Caco-2 (cell line): ENCODE data around the gene CLINT1. TPM values are rescaled to one million over a fixed set of nuclear protein-coding genes. Genes with fewer than 3 reads are reported as not detected.

ENCODE experiments used
- BruUV-seq: library from RNA; stranded (reverse); fragments of 400-500 nt; replicated peaks from 2 replicates; lab custom pipeline; 2021; lab: Mats Ljungman, UMichigan
- CTCF ChIA-PET: fragments of 300-600 bp; sonication (Branson Sonifier 250); formaldehyde crosslinking; loops from one replicate; lab custom pipeline; 2022; ENCODE audit warnings: antibody characterized with exemption; lab: Charles Lee
- POLR2A ChIA-PET: fragments of 300-600 bp; sonication (Branson Sonifier 250); formaldehyde crosslinking; loops from one replicate; lab custom pipeline; 2022; ENCODE audit warnings: antibody characterized with exemption; lab: Charles Lee
- DNase-seq, 2 experiments: peaks; one replicate each; pipeline versions ENCODE4 v3.0.0 to v3.0.0-alpha.2; 2020 to 2022
- H3K27me3 ChIP-seq: replicated peaks from 2 replicates; pipeline ENCODE4 v1.6.0; 2011; ENCODE audit warnings: low read length; ENCODE audit not compliant: control insufficient read depth, insufficient read depth
- H3K36me3 ChIP-seq: 2 replicates; pipeline ENCODE4 v1.5.1; 2011; ENCODE audit warnings: low read length; ENCODE audit not compliant: control insufficient read depth, insufficient read depth
- H3K4me1 ChIP-seq: fragments of 250-450 bp; sonication (Bioruptor Pico); 2 replicates; pipeline ENCODE4 v1.5.1; 2020; ENCODE audit warnings: mild to moderate bottlenecking
- H3K4me3 ChIP-seq: 2 replicates; pipeline ENCODE4 v1.5.1; 2011; ENCODE audit warnings: low read depth, mild to moderate bottlenecking, control low read depth, low read length
- H3K9me3 ChIP-seq: fragments of 250-450 bp; sonication (Bioruptor Pico); 2 replicates; pipeline ENCODE4 v1.5.1; 2020; ENCODE audit warnings: mild to moderate bottlenecking, moderate library complexity
- H3K27ac Mint-ChIP-seq: one replicate; pipeline ENCODE4 v1.8.0; 2022; ENCODE audit warnings: mixed read lengths; ENCODE audit not compliant: unreplicated experiment
- H3K27me3 Mint-ChIP-seq: one replicate; pipeline ENCODE4 v1.8.0; 2022; ENCODE audit warnings: mixed read lengths; ENCODE audit not compliant: insufficient read depth, unreplicated experiment
- H3K36me3 Mint-ChIP-seq: one replicate; pipeline ENCODE4 v1.8.0; 2022; ENCODE audit warnings: mild to moderate bottlenecking, mixed read lengths; ENCODE audit not compliant: insufficient read depth, unreplicated experiment
- H3K4me1 Mint-ChIP-seq: one replicate; pipeline ENCODE4 v1.8.0; 2022; ENCODE audit warnings: low read depth, mixed read lengths; ENCODE audit not compliant: unreplicated experiment
- H3K4me3 Mint-ChIP-seq: one replicate; pipeline ENCODE4 v1.8.0; 2022; ENCODE audit warnings: mild to moderate bottlenecking, moderate library complexity, mixed read lengths; ENCODE audit not compliant: unreplicated experiment
- H3K9me3 Mint-ChIP-seq: one replicate; pipeline ENCODE4 v1.8.0; 2022; ENCODE audit warnings: mixed read lengths; ENCODE audit not compliant: unreplicated experiment
- CTCF ChIP-seq, 2 experiments: fragments of 200-600 bp in 1 of 2; IDR thresholded peaks; 1 replicate in 1 of 2; 2 replicates in 1 of 2; pipeline versions ENCODE4 v1.5.1 to v1.8.0; 2011 to 2022; ENCODE audit warnings: antibody characterized with exemption in 1 of 2, control low read depth in 1 of 2, inconsistent platforms in 1 of 2, low read depth in 1 of 2, low read length in 1 of 2, mild to moderate bottlenecking in 1 of 2, moderate library complexity in 1 of 2; ENCODE audit not compliant: insufficient read depth in 1 of 2, severe bottlenecking in 1 of 2, unreplicated experiment in 1 of 2
- intact Hi-C: fragments of 100-400 bp; cut with micrococcal nuclease; formaldehyde crosslinking; loops from one replicate; pipeline ENCODE4 v1.10.0; 2022; ENCODE audit not compliant: unreplicated experiment
- total RNA-seq: library from RNA; stranded (reverse); gene quantifications from 2 replicates; pipeline ENCODE4 v1.2.3, GENCODE V29; 2022

Gene CLINT1
- total RNA-seq, 1 experiment from 2014 or later = 88.7 TPM

GRCh38 chr5:157827423-157827822 is 31.5 kb downstream of the CLINT1 start:
- Mint-ChIP-seq H3K4me1 (peaks cover 2% of the 10 kb centered on the region), H3K27me3 (no peaks in the 10 kb centered on the region), H3K27ac (no peak overlapping the region), H3K4me3 (no peak overlapping the region), H3K9me3 (peaks cover 3% of the 10 kb centered on the region), H3K36me3 (peaks cover 3% of the 10 kb centered on the region)
- ChIA-PET CTCF (no interaction called here), POLR2A (no interaction called here)
- Histone ChIP-seq H3K9me3 (no peaks in the 10 kb centered on the region), H3K27me3 (no peaks in the 10 kb centered on the region), H3K4me3 (no peak overlapping the region), H3K36me3 (no peaks in the 10 kb centered on the region), H3K4me1 (peaks cover 9% of the 10 kb centered on the region)
- no peak for TF ChIP-seq CTCF (IDR thresholded peaks at IDR 0.05; ENCODE audit: insufficient read depth in 1 of 2, low read depth in 1 of 2, low read length in 1 of 2, severe bottlenecking in 1 of 2, unreplicated experiment in 1 of 2)
- DNase-seq = no peak
- intact Hi-C loops = no loop called here
- BruUV-seq = no TSS peak

GRCh38 chr5:157823655-157824054 is 35.3 kb downstream of the CLINT1 start:
- no peak overlapping the region for H3K4me3 ChIP-seq
- peaks cover 24% of the 10 kb centered on the region for H3K4me1 ChIP-seq
- Mint-ChIP-seq H3K4me3 (no peak overlapping the region), H3K27ac (no peak overlapping the region), H3K36me3 (peaks cover 5% of the 10 kb centered on the region), H3K27me3 (no peaks in the 10 kb centered on the region), H3K4me1 (peaks cover 17% of the 10 kb centered on the region), H3K9me3 (peaks cover 9% of the 10 kb centered on the region)
- DNase-seq = no peak
- ChIA-PET CTCF (interaction anchor here (1.4 kb wide), 1 partner anchor 125 kb away, joined by 6 read pairs; no protein-coding TSS in a partner anchor), POLR2A (no interaction called here)
- H3K9me3 ChIP-seq = no peaks in the 10 kb centered on the region
- intact Hi-C loops = no loop called here
- no peak for TF ChIP-seq CTCF (IDR thresholded peaks at IDR 0.05; ENCODE audit: insufficient read depth in 1 of 2, low read depth in 1 of 2, low read length in 1 of 2, severe bottlenecking in 1 of 2, unreplicated experiment in 1 of 2)
- H3K36me3 ChIP-seq = no peaks in the 10 kb centered on the region; the same call in 1 of the 2 replicates
- H3K27me3 ChIP-seq = no peaks in the 10 kb centered on the region
- no TSS peak for BruUV-seq

DNA sequence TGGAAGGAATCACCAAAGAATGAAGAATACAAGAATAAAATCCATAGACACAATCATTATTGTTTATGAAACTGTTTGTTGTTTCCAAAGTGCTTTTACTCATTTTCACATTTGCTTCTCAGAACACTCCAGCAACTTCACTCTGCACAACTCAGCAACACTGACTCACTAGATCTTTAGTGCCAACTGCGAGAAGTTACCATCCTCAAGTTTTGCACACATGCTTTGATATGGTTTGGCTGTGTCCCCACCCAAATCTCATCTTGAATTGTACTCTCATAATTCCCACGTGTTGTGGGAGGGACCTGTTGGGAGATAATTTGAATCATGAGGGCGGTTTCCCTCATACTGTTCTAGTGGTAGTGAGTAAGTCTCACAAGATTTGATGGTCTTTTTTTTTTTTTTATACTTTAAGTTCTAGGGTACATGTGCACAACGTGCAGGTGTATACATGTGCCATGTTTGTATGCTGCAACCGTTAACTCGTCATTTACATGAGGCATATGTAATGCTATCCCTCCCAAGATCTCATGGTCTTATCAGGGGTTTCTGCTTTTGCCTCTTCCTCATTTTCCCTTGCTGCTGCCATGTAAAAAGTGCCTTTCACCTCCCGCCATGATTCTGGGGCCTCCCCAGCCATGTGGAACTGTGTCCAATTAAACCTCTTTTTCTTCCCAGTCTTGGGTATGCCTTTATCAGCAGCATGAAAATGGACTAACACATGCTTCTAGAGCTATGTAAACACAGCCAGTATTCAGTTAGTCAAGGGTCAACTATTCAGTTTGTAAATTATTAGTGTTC is 36.9 kb downstream of the CLINT1 start:
- Mint-ChIP-seq H3K36me3 (peaks cover 12% of the 10 kb centered on the region), H3K9me3 (peaks cover 9% of the 10 kb centered on the region), H3K27me3 (no peaks in the 10 kb centered on the region), H3K27ac (no peak overlapping the region), H3K4me3 (peak overlapping the region; percentile 50), H3K4me1 (peaks cover 17% of the 10 kb centered on the region)
- DNase-seq = peak in 1 of 2 experiments; percentile 15
- no peaks in the 10 kb centered on the region; the same call in 1 of the 2 replicates for H3K36me3 ChIP-seq
- no TSS peak for BruUV-seq
- intact Hi-C loops = no loop called here
- no peak for TF ChIP-seq CTCF (IDR thresholded peaks at IDR 0.05; ENCODE audit: insufficient read depth in 1 of 2, low read depth in 1 of 2, low read length in 1 of 2, severe bottlenecking in 1 of 2, unreplicated experiment in 1 of 2)
- peaks cover 24% of the 10 kb centered on the region for H3K4me1 ChIP-seq
- ChIA-PET POLR2A (no interaction called here), CTCF (interaction anchor here (1.0 to 1.4 kb wide), 2 partner anchors 127 to 172 kb away, joined by 4 to 6 read pairs; no protein-coding TSS in a partner anchor)
- no peaks in the 10 kb centered on the region for H3K9me3 ChIP-seq
- H3K4me3 ChIP-seq = no peak overlapping the region
- H3K27me3 ChIP-seq = no peaks in the 10 kb centered on the region
